Stimulated activated CD4-positive, alpha-beta T cell treated with anti-CD3 and anti-CD28 coated beads, Interleukin-1b, Interleukin-23, amount 100 ng/mL, for 24 hours (primary cell): ENCODE measurements around the gene DIP2B.
"Not testable (repeated sequence)": the region's sequence is repeated elsewhere in the genome, so short reads cannot be mapped to it uniquely, and the experiment has no call there.

Experiments
- DNase-seq, 4 experiments: peaks; one replicate each; pipeline ENCODE4 v3.0.0-alpha.2; 2020; ENCODE audit warnings: low read depth in 4 of 4, low spot score in 1 of 4

DIP2B gene

GRCh38 chr12:50504798-50505674 is at the start of gene DIP2B:
DIP2B (plus strand) TSS chr12:50504985; CDS start chr12:50505141, 156 bp downstream.
- DNase-seq = peak; percentile 95 to 98 (median 96)

GRCh38 chr12:50458606-50459005 is 46.2 kb upstream of the DIP2B start:
- DNase-seq = no peak

- DNase-seq = no peak
These were observed 37.3 kb upstream of the DIP2B start for GRCh38 chr12:50467439-50467838.

DNA sequence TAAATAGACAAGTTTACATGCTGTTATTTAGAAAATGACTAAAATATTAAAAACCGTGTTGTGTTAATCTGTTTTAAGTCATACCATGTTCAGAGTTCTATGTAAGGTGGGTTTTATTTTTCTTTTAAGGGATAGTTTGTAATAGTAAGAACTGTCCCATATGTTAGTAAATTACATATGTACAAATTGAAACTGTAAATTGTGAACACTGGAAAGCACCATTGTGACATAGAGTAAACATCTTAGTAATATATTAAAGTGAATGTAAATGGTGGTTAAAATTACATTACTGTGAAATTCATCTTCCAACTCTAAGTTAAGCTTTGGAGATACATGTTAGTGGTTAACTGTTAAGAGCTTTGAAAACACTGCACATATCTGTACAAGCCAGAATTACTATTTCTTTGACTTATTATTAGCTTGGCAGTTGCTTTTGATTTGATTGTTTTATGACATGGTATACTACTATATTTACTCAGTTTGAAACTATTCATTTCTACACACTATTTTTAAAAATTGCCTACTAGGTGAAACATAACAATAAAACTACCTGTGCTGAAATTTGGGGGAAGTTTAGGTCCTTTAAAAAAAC is 27.4 kb upstream of the DIP2B start:
- no peak for DNase-seq

GRCh38 chr12:50482571-50482970 is 22.2 kb upstream of the DIP2B start:
- DNase-seq = no peak

GRCh38 chr12:50483488-50483887 is 21.3 kb upstream of the DIP2B start:
- DNase-seq = no peak

DNA sequence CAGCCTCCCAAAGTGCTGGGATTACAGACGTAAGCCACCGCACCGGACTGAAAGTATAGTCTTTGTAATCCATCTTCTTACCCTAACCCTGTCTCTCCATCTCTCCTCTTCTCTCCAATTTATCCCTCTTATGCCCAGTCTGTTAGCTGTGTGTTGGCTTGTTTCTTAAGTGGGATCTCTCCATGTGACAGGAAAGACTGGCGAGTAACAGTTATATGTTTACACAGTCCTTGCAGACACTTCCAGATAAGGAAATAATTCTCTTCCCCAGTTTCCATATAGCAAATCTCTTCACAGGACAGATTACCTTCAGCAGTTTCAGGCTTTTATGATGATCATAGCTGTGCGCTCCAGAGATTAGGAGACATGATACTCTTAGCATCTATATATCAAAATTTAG is 16.0 kb upstream of the DIP2B start:
- DNase-seq = no peak

DNA sequence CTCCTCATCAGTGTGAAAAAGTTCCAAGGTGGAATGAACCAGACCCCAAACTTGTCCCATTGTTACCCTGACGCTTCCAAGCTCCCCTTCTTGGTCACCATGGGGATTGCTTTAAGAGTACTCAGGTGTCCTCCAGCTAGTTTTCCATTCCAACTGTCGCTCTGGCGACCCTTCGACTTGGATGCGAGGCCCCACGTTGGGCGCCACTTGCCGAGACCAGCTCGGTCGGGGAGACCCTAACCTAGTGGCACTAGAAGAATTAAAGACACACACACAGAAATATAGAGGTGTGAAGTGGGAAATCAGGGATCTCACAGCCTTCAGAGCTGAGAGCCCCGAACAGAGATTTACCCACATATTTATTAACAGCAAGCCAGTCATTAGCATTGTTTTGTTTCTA is 6.7 kb upstream of the DIP2B start:
- DNase-seq = not testable (repeated sequence)

DNA sequence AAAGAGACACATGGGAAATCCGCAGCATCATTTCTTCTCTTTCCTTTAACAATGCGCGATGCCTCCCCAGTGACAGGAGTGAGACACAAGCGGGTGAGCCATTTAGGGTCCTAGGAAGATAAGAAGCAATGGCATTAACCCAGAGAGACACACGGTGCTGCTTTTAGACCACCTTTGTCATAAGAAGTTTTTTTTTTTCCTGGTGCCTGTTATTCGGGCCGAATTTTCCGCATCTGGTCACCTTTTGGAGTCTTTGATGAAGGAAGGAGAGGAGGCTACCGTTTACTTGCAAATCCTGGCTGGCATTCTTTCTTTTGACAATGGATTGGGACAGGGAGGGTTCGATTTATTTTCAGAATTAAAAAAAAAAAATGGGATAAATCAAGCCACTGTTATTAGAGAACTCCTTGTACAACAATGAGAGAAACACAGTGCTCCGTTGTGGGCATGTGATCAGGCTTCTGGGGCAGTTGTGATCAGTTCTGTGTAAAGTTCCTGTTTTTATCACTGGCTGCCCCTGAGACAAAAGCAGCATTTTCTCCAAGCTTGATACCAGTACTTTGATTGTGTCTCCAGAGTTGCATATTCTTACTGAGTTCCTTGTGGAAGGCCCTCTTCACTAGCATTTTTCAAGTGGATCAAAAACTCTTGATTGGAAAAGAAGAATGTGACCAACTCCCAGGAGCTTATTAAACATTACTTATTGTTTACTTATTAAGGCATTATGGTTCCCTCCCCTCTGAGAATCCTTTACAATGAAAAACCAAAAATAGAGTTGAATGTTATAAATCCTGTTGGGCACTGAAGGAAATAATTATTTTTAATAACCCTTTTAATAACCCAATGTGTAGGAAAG is 1.1 kb downstream of the DIP2B start:
- no peak for DNase-seq

- DNase-seq = no peak
These were observed 2.1 kb downstream of the DIP2B start for GRCh38 chr12:50506753-50507473.

- no peak for DNase-seq
These were observed 2.7 kb downstream of the DIP2B start for GRCh38 chr12:50507474-50507838.

GRCh38 chr12:50507930-50508329 is 3.1 kb downstream of the DIP2B start:
- no peak for DNase-seq

GRCh38 chr12:50508414-50508813 is 3.6 kb downstream of the DIP2B start:
- no peak for DNase-seq

DNA sequence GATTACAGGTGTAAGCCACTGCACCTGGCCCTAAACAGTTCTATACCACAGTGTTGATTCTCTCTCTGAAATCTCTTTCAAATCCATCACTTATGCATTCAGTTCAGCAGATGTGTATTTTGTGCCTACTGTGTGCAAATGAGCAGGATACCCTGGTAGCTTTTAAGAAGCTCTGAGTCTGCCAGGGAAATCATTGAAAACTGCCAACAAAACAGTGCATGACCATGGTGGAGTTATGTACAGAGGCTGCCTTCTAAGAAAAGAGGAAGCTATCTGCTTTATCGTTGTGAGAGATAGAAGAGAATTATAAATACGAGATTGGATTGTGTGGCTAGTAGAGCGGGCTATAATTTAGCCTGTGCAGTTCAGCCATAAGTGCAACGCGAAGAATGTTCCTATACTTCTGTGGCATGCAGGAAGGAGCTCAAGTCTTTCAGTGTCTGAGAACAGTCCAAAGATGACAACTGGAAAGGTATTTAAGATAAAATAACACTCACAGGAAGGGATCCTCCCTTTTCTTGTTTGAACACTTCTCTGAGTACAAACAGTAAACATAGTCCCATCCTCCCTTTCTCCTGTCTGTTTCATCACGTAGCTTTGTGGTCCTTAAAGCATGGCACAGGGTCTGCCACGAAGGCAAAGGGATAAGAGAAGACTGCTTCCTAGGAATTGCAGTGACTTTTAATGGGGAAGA is 4.3 kb downstream of the DIP2B start:
- DNase-seq = no peak

DNA sequence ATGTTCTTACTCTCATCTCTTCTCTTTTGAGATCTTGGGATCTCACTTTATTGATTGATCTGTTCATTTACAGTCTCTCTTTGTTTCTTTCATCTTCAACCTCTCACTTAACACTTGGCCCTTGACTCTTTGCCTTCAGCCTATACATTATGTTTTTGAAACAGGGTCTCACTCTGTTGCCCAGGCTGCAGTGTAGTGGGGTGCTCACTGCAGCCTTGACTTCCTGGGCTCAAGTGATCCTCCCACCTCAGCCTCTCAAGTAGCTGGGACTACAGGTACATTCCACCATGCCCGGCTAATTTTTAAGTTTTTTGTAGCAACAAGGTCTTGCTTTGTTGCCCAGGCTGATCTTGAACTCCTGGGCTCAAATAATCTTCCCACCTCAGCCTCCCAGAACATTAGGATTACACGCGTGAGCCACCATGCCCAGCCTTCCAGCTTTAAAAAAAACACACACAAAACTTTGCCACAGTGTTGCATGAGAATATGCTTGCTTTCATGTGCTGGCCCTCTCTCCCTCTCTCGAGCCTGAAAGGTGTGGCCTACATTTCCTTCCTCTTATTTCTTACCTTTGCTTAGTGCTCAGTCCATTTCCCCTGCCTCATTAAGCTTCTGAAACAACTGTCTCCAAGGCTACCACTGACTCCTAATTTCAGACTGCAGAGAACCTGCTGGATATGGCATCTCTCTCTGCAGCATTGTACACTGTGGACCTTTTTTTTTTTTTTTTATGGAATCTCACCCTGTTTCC is 9.9 kb downstream of the DIP2B start:
- no peak for DNase-seq

GRCh38 chr12:50515587-50515986 is 10.8 kb downstream of the DIP2B start:
- no peak for DNase-seq

GRCh38 chr12:50517421-50518048 is 12.8 kb downstream of the DIP2B start:
- no peak for DNase-seq

GRCh38 chr12:50518090-50518489 is 13.3 kb downstream of the DIP2B start:
- no peak for DNase-seq

GRCh38 chr12:50519353-50519752 is 14.6 kb downstream of the DIP2B start:
- DNase-seq = no peak
